Measurements from ENCODE around the gene DSCAM.

GRCh38 chr21:40337981-40338380 lies 509.0 kb downstream of the DSCAM start:
- TF ChIP-seq EZH2 (IDR thresholded peaks at IDR 0.05; ENCODE audit: insufficient read depth, poor library complexity, severe bottlenecking) (no peak), EZH2phosphoT487 (IDR thresholded peaks at IDR 0.05; ENCODE audit: insufficient read depth, low read depth) (no peak)
